ENCODE results near the gene GP1BA. TPM values are rescaled to one million over a fixed set of nuclear protein-coding genes. Genes with fewer than 3 reads are reported as not detected.

Gene GP1BA
- total RNA-seq, 1 experiment from 2014 or later: not detected

DNA sequence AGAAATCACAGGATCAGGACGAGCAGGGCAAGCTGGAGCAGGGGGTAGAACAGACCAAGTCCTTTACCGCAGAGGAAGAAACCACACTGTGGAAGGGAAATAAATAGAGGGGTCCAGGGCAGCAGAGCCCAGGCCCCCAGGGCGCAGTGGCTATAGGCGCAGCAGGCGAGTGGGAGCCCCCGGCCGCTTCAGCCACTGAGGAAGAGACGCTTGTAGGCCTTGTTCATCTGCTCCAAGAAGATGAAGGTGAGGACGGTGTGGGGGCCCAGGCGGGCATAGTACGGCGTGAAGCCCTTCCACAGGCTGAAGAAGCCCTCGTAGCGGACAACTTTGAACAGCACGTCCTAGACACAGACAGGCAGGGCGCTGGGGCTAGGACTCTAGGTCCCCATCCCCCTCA, 5.5 kb downstream of the GP1BA start:
- DNase-seq: no peak
- Histone ChIP-seq H3K79me2 (ENCODE audit: low read depth) (peaks cover 38% of the 10 kb centered on the region), H3K27me3 (ENCODE audit: insufficient read depth, low read depth) (no peaks in the 10 kb centered on the region), H3K4me3 (no peak overlapping the region), H3K27ac (no peak overlapping the region), H3K9me3 (ENCODE audit: insufficient read depth, low read depth) (no peaks in the 10 kb centered on the region), H3K4me2 (no peak overlapping the region), H3F3A (ENCODE audit: insufficient read depth, low read depth) (peaks cover 48% of the 10 kb centered on the region), H3K9me2 (ENCODE audit: insufficient read depth) (no peaks in the 10 kb centered on the region), H4K20me1 (ENCODE audit: insufficient read depth) (no peaks in the 10 kb centered on the region; the same call in 1 of the 2 replicates), H3K36me3 (ENCODE audit: low read depth) (peaks cover 11% of the 10 kb centered on the region), H2AFZ (no peak overlapping the region), H3K4me1 (replicated peaks; ENCODE audit: insufficient read depth) (peaks cover 31% of the 10 kb centered on the region)
- BruUV-seq (replicated peaks): no TSS peak
- ChIA-PET CTCF (no interaction called here), POLR2A (ENCODE audit: unreplicated experiment) (no interaction called here)
- TF ChIP-seq, protein P1, sequence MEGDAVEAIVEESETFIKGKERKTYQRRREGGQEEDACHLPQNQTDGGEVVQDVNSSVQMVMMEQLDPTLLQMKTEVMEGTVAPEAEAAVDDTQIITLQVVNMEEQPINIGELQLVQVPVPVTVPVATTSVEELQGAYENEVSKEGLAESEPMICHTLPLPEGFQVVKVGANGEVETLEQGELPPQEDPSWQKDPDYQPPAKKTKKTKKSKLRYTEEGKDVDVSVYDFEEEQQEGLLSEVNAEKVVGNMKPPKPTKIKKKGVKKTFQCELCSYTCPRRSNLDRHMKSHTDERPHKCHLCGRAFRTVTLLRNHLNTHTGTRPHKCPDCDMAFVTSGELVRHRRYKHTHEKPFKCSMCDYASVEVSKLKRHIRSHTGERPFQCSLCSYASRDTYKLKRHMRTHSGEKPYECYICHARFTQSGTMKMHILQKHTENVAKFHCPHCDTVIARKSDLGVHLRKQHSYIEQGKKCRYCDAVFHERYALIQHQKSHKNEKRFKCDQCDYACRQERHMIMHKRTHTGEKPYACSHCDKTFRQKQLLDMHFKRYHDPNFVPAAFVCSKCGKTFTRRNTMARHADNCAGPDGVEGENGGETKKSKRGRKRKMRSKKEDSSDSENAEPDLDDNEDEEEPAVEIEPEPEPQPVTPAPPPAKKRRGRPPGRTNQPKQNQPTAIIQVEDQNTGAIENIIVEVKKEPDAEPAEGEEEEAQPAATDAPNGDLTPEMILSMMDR (conservative IDR thresholded peaks at IDR 0.05): no peak
- TF ChIP-seq EZH2 (IDR thresholded peaks at IDR 0.05; ENCODE audit: low read depth): no peak
- intact Hi-C loops (cut with micrococcal nuclease; ENCODE audit: unreplicated experiment): no loop called here

DNA sequence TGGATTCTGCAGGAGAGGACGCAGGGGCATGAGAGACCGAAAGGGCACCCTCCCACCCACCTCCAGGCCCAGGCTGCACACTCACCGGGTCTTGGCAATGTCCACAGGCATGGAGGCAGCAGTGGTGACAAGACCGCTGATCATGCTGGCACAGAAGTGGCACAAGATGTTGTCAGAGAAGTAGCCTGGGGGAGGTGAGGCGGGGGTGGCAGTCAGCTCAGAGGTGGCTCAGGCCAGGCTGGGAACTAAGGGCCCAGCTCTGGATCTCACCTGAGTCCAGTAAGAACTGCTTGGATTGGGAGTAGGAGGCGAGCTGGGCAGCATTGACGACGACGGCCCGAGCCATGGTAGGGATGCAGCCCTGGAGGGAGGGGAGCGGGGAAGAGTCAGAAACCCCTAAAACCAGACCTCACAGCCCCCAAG, 6.0 kb downstream of the GP1BA start:
- Histone ChIP-seq H3K4me1 (replicated peaks; ENCODE audit: insufficient read depth) (peaks cover 31% of the 10 kb centered on the region), H3K9me3 (ENCODE audit: insufficient read depth, low read depth) (no peaks in the 10 kb centered on the region), H3K4me2 (peak overlapping the region; percentile 100), H3K36me3 (ENCODE audit: low read depth) (peaks cover 12% of the 10 kb centered on the region), H3F3A (ENCODE audit: insufficient read depth, low read depth) (peaks cover 53% of the 10 kb centered on the region), H4K20me1 (ENCODE audit: insufficient read depth) (no peaks in the 10 kb centered on the region; the same call in 1 of the 2 replicates), H3K27me3 (ENCODE audit: insufficient read depth, low read depth) (no peaks in the 10 kb centered on the region), H2AFZ (no peak overlapping the region), H3K27ac (no peak overlapping the region), H3K4me3 (no peak overlapping the region; the same call in 1 of the 2 replicates), H3K9me2 (ENCODE audit: insufficient read depth) (no peaks in the 10 kb centered on the region), H3K79me2 (ENCODE audit: low read depth) (peaks cover 44% of the 10 kb centered on the region)
- ChIA-PET CTCF (no interaction called here), POLR2A (ENCODE audit: unreplicated experiment) (no interaction called here)
- no TSS peak for BruUV-seq (replicated peaks)
- DNase-seq: no peak
- no peak for TF ChIP-seq EZH2 (IDR thresholded peaks at IDR 0.05; ENCODE audit: low read depth)
- TF ChIP-seq, protein P1 (conservative IDR thresholded peaks at IDR 0.05): no peak
- intact Hi-C loops (cut with micrococcal nuclease; ENCODE audit: unreplicated experiment): no loop called here

DNA sequence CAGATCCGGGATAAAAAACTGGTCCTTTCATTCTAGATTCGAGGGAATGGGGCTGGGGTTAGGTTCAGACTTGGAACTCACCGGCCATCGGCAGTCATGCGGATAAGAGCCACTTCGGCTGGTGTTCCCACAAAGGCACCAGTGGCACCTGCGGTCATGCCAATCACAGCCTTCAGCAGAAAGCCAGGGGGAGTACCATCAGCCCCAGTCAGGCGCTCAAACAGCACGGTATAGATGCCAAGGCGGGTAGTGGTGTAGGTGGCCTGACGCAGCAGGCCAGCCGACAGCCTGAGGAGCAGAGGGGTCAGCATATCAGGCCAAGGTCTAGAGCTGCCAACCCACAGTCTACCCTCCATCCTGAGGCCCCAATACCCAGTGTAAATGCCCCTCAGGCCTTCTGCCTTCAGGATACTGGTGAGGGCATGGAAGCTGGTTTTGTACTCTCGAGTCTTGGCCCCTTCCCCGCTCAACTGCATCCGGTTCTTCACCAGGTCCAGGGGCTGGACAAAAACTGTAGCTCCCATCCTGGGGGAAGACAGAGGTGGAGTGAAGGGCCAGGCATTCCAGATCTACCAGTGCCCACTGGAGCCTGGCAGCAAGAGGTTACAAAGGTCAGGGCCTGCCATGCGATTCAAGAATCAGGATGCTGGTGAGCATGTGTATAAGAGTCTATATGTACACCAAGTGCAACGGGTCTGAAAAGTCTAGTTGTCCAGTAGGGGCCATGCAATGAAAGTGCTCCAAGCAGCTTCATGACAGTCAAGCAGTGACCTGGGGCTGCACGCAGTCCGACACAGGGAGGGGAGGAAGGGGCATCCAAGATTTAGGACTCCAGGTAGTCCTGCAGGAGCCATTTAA, 6.8 kb downstream of the GP1BA start:
- Histone ChIP-seq H3K27me3 (ENCODE audit: insufficient read depth, low read depth) (no peaks in the 10 kb centered on the region), H3K36me3 (ENCODE audit: low read depth) (peaks cover 18% of the 10 kb centered on the region), H3K9me2 (ENCODE audit: insufficient read depth) (no peaks in the 10 kb centered on the region), H3K9me3 (ENCODE audit: insufficient read depth, low read depth) (no peaks in the 10 kb centered on the region), H3F3A (ENCODE audit: insufficient read depth, low read depth) (peaks cover 61% of the 10 kb centered on the region), H4K20me1 (ENCODE audit: insufficient read depth) (peaks cover 4% of the 10 kb centered on the region), H3K4me1 (replicated peaks; ENCODE audit: insufficient read depth) (peaks cover 30% of the 10 kb centered on the region), H3K4me2 (peak overlapping the region; percentile 100), H2AFZ (peak overlapping the region; percentile 92), H3K4me3 (peak overlapping the region; percentile 93), H3K27ac (peak overlapping the region; percentile 87), H3K79me2 (ENCODE audit: low read depth) (peaks cover 52% of the 10 kb centered on the region)
- BruUV-seq (replicated peaks): TSS peak; percentile 5
- CTCF ChIA-PET: interaction anchor here (0.6 to 0.7 kb wide), 2 partner anchors 16 to 156 kb away, joined by 3 to 6 read pairs; no protein-coding TSS in a partner anchor
- intact Hi-C loops (cut with micrococcal nuclease; ENCODE audit: unreplicated experiment): loop anchor here (1.0 kb wide), 1 partner anchor 30 kb away; no protein-coding TSS in a partner anchor
- POLR2A ChIA-PET (ENCODE audit: unreplicated experiment): interaction anchor here (2.3 kb wide), 1 partner anchor 28 kb away, joined by 19 read pairs; the partner anchor contains the start of gene SPAG7
- TF ChIP-seq, protein P1 (conservative IDR thresholded peaks at IDR 0.05): no peak
- TF ChIP-seq EZH2 (IDR thresholded peaks at IDR 0.05; ENCODE audit: low read depth): no peak
- no peak for DNase-seq
